Smooth muscle cell (in vitro differentiated cells): ENCODE results near the gene NRG3. TPM values are rescaled to one million over a fixed set of nuclear protein-coding genes. Genes with fewer than 3 reads are reported as not detected.

Source experiments
- DNase-seq: peaks from one replicate; lab custom pipeline; 2025; ENCODE audit not compliant: unreplicated experiment; lab: John Stamatoyannopoulos, UW
- H2AFZ ChIP-seq: fragments of 200-600 bp; sonication (generic); 2 replicates; pipeline ENCODE4 v1.6.0; 2016; ENCODE audit warnings: antibody characterized with exemption, low read depth, mild to moderate bottlenecking
- H3F3A ChIP-seq: fragments of 200-600 bp; sonication (generic); 2 replicates; pipeline ENCODE4 v1.6.0; 2017; ENCODE audit warnings: antibody characterized with exemption, low read depth
- H3K27ac ChIP-seq: fragments of 200-600 bp; sonication (generic); 2 replicates; pipeline ENCODE4 v1.5.1; 2016; ENCODE audit warnings: low read depth, mild to moderate bottlenecking
- H3K27me3 ChIP-seq: fragments of 200-600 bp; sonication (generic); 2 replicates; pipeline ENCODE4 v1.6.1; 2016; ENCODE audit warnings: low read depth, mild to moderate bottlenecking
- H3K36me3 ChIP-seq: fragments of 200-600 bp; sonication (generic); 2 replicates; pipeline ENCODE4 v1.5.1; 2016; ENCODE audit warnings: low read depth
- H3K4me1 ChIP-seq: fragments of 200-600 bp; sonication (generic); 2 replicates; pipeline ENCODE4 v1.5.1; 2016; ENCODE audit warnings: low read depth
- H3K4me2 ChIP-seq: fragments of 200-600 bp; sonication (generic); 2 replicates; pipeline ENCODE4 v1.6.0; 2016; ENCODE audit warnings: mild to moderate bottlenecking
- H3K4me3 ChIP-seq: fragments of 200-600 bp; sonication (generic); 2 replicates; pipeline ENCODE4 v1.5.1; 2016; ENCODE audit warnings: mild to moderate bottlenecking
- H3K79me2 ChIP-seq: fragments of 200-600 bp; sonication (generic); 2 replicates; pipeline ENCODE4 v1.6.0; 2016; ENCODE audit warnings: low read depth, mild to moderate bottlenecking
- H3K9ac ChIP-seq: fragments of 200-600 bp; sonication (generic); 2 replicates; pipeline ENCODE4 v1.6.0; 2016; ENCODE audit warnings: low read depth
- H3K9me3 ChIP-seq: fragments of 200-600 bp; sonication (generic); replicated peaks from 2 replicates; pipeline ENCODE4 v1.5.1; 2016; ENCODE audit warnings: low read depth
- H4K20me1 ChIP-seq: fragments of 200-600 bp; sonication (generic); 2 replicates; pipeline ENCODE4 v1.6.0; 2016; ENCODE audit warnings: low read depth
- WGBS: methylation state at CpG from one replicate; pipeline ENCODE4 v1.1.7; 2016; ENCODE audit warnings: low lambda C conversion rate; 5-methylcytosine and 5-hydroxymethylcytosine counted together
- polyA plus RNA-seq: library from polyadenylated mRNA; unstranded; fragments of >200 nt; fragmentation: Nextera tagmentation; extraction: Ambion mirVana; gene quantifications from 2 replicates; pipeline ENCODE4 v1.2.1, GENCODE V29; 2016
- total RNA-seq: library from RNA; depleted of rRNA; stranded (reverse); fragments of >200 nt; gene quantifications from 2 replicates; pipeline ENCODE4 v1.2.3, GENCODE V29; 2014
- TF ChIP-seq, protein P1 (sequence below): fragments of 200-600 bp; sonication (generic); IDR thresholded peaks from 2 replicates; pipeline ENCODE4 v1.5.1; 2017; ENCODE audit warnings: borderline replicate concordance, mild to moderate bottlenecking, antibody characterized with exemption; ENCODE audit not compliant: insufficient read depth, poor library complexity, severe bottlenecking

The NRG3 gene
- total and polyA plus RNA-seq, 2 experiments from 2014 or later = 4.0 to 4.8 TPM

DNA sequence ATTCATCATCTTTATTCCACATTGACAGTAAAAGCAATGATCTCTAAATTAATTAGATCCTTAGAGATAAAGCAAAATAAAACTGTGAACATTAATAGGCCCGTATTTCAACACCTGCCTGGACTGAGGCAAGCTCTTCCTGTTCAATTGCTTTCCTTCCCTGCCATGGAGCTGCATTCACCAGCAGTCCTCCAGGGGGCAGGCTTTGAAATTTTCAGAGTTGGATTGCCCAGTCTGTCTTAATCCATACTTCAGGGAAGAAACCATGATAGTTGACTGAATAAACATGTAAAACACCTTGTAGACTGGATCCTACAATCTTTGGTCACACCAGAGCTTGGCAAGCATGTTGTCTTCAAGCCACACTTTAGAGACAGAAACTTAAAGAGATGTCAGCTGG is 936.6 kb downstream of the NRG3 start:
- no peak for DNase-seq

DNA sequence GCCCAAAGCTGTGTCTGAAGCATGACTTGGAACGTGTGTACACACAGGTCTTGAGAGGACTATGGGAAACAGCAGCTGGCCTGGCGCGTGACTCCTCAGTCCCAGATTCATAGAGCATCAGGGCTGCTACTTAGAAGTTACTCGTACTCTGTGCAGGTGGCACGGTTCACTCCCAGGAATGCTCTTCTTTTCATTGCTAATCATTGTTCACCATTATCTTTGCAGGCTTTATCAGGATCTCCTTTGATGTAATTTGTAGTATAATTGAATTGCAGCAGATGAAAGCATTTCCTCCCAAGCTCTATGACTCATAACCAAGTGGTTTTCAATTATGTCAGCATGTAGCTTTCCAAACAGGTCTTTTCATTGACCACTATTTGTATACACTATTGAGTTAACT is 938.9 kb downstream of the NRG3 start:
- 62% methylated on average over 5 of the region's 5 CpGs for WGBS
- Histone ChIP-seq H4K20me1 (no peaks in the 10 kb centered on the region), H3K4me2 (no peak overlapping the region)

More for the DNA sequence above, 936.6 kb downstream of the NRG3 start:
- no peaks in the 10 kb centered on the region for H3K79me2 ChIP-seq
- H3K27me3 ChIP-seq = no peaks in the 10 kb centered on the region
- no peaks in the 10 kb centered on the region for H3K36me3 ChIP-seq
- H3K4me3 ChIP-seq = no peak overlapping the region
- no peak overlapping the region for H3K9ac ChIP-seq
- no peak overlapping the region for H3K4me2 ChIP-seq
- H3K4me1 ChIP-seq = no peaks in the 10 kb centered on the region
- no peak overlapping the region for H2AFZ ChIP-seq
- TF ChIP-seq, protein P1, sequence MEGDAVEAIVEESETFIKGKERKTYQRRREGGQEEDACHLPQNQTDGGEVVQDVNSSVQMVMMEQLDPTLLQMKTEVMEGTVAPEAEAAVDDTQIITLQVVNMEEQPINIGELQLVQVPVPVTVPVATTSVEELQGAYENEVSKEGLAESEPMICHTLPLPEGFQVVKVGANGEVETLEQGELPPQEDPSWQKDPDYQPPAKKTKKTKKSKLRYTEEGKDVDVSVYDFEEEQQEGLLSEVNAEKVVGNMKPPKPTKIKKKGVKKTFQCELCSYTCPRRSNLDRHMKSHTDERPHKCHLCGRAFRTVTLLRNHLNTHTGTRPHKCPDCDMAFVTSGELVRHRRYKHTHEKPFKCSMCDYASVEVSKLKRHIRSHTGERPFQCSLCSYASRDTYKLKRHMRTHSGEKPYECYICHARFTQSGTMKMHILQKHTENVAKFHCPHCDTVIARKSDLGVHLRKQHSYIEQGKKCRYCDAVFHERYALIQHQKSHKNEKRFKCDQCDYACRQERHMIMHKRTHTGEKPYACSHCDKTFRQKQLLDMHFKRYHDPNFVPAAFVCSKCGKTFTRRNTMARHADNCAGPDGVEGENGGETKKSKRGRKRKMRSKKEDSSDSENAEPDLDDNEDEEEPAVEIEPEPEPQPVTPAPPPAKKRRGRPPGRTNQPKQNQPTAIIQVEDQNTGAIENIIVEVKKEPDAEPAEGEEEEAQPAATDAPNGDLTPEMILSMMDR = peak; percentile 45
- WGBS = 60% methylated on average over 1 of the region's 1 CpG
- no peak overlapping the region for H3K27ac ChIP-seq
- no peaks in the 10 kb centered on the region for H3F3A ChIP-seq
- no peaks in the 10 kb centered on the region for H4K20me1 ChIP-seq
- H3K9me3 ChIP-seq = no peaks in the 10 kb centered on the region

DNA sequence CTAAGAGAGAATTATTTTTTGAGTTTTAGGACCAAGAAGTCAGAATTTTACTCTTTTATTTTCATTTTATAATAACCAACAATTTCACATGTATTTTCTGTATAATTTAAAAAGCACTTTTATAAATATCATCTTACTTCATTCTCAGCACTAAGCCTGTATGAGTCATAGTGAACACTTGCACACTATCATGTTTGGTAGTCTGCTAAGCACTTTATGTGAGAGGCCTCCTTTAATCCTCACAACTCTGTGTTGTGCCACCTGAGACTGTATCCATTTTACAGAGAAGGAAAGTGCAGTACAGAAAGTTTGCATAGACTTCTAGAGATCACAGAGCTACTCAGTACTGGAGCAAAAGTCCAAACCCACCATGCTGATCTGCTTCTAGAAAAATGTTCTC is 939.6 kb downstream of the NRG3 start:
- no peak overlapping the region for H2AFZ ChIP-seq
- TF ChIP-seq, protein P1 = no peak
- no peak overlapping the region for H3K4me2 ChIP-seq
- no peaks in the 10 kb centered on the region for H3F3A ChIP-seq
- no peak for DNase-seq
- no peaks in the 10 kb centered on the region for H4K20me1 ChIP-seq
- no peak overlapping the region for H3K9ac ChIP-seq
- no peaks in the 10 kb centered on the region for H3K79me2 ChIP-seq
- no peak overlapping the region for H3K27ac ChIP-seq
- no peaks in the 10 kb centered on the region for H3K4me1 ChIP-seq
- H3K9me3 ChIP-seq = no peaks in the 10 kb centered on the region
- H3K36me3 ChIP-seq = no peaks in the 10 kb centered on the region
- no peak overlapping the region for H3K4me3 ChIP-seq
- no peaks in the 10 kb centered on the region for H3K27me3 ChIP-seq

More for the DNA sequence above, 938.9 kb downstream of the NRG3 start:
- H3K36me3 ChIP-seq = no peaks in the 10 kb centered on the region
- H3K79me2 ChIP-seq = no peaks in the 10 kb centered on the region
- no peaks in the 10 kb centered on the region for H3K27me3 ChIP-seq
- no peaks in the 10 kb centered on the region for H3K9me3 ChIP-seq
- no peak overlapping the region for H2AFZ ChIP-seq
- H3K27ac ChIP-seq = no peak overlapping the region
- no peak for DNase-seq
- H3K4me1 ChIP-seq = no peaks in the 10 kb centered on the region
- TF ChIP-seq, protein P1 = no peak
- no peaks in the 10 kb centered on the region for H3F3A ChIP-seq
- H3K9ac ChIP-seq = no peak overlapping the region
- H3K4me3 ChIP-seq = no peak overlapping the region

DNA sequence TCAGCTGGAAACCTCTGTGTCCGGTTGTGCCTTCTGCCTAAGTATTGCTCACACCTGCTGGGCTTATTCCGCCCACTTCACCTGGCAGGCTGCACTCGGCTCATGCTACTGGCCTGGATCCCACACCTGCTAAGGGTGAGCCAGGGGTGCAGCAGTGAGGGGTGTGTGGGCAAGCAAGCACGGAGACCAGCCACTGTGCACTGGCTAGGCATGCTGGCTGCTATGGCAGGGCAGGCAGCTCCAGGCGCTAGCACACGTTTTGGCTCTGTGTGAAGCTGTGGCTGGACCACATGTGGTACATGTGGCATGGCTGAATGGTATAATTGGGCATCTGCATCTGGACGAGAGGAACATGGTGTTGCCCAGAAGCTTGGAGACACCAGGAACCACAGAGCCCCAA is 940.7 kb downstream of the NRG3 start:
- Histone ChIP-seq H3K4me2 (no peak overlapping the region), H3K27ac (no peak overlapping the region), H4K20me1 (no peaks in the 10 kb centered on the region), H3K27me3 (no peaks in the 10 kb centered on the region), H3K4me3 (no peak overlapping the region), H3K36me3 (no peaks in the 10 kb centered on the region), H2AFZ (no peak overlapping the region), H3K9ac (no peak overlapping the region), H3F3A (no peaks in the 10 kb centered on the region), H3K4me1 (no peaks in the 10 kb centered on the region), H3K9me3 (no peaks in the 10 kb centered on the region), H3K79me2 (no peaks in the 10 kb centered on the region)
- DNase-seq = no peak
- TF ChIP-seq, protein P1 = no peak
- WGBS = 90% methylated on average over 7 of the region's 7 CpGs
